ENCODE data around the gene MRPS18B. TPM values are rescaled to one million over a fixed set of nuclear protein-coding genes. Genes with fewer than 3 reads are reported as not detected.

MRPS18B gene
- total and polyA plus RNA-seq, 2 of the 13 experiments (the other 11 are each of a cell fraction or from before 2014, with no cell fraction given), result 125 to 131 TPM

DNA sequence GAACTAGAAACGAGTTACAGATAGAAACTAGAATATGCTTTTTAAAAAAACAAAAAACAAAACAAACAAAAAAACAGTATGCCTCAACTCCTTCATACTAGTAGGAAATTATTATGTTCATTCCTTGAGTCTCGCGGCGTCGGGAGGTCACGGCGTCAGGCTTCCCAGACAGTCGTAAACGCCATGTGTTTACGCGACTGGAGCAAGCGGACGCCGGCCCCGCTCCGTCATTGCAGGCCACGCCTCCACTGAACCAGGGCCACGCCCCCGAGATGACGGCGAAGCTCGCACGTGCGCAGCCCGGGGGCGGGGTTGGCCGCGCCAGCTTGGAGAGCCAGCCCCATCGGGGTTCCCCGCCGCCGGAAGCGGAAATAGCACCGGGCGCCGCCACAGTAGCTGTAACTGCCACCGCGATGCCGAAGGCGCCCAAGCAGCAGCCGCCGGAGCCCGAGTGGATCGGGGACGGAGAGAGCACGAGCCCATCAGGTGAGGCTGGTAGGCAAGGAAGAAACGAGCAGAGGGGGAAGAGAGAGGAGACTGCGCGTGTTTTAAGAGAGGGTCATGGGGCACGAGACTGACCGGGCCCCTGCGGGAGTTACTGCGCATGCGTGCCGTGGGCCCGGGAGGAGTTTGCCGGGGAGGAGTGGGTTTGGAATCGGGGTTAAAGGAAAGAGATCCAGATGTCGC, 46.4 kb upstream of the MRPS18B start, which contains the start of gene ABCF1 (continued):
- no peak for TF ChIP-seq MTA3 (CRISPR knock-in tag; IDR thresholded peaks at IDR 0.05)
- TF ChIP-seq JUNB (CRISPR knock-in tag; IDR thresholded peaks at IDR 0.05; ENCODE audit: borderline replicate concordance), result no peak
- TF ChIP-seq, protein P1, sequence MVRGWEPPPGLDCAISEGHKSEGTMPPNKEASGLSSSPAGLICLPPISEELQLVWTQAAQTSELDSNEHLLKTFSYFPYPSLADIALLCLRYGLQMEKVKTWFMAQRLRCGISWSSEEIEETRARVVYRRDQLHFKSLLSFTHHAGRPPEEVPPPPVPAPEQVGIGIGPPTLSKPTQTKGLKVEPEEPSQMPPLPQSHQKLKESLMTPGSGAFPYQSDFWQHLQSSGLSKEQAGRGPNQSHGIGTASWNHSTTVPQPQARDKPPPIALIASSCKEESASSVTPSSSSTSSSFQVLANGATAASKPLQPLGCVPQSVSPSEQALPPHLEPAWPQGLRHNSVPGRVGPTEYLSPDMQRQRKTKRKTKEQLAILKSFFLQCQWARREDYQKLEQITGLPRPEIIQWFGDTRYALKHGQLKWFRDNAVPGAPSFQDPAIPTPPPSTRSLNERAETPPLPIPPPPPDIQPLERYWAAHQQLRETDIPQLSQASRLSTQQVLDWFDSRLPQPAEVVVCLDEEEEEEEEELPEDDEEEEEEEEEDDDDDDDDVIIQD (CRISPR knock-in tag; IDR thresholded peaks at IDR 0.05; ENCODE audit: low read depth), result peak; percentile 63
- TF ChIP-seq, protein P2, sequence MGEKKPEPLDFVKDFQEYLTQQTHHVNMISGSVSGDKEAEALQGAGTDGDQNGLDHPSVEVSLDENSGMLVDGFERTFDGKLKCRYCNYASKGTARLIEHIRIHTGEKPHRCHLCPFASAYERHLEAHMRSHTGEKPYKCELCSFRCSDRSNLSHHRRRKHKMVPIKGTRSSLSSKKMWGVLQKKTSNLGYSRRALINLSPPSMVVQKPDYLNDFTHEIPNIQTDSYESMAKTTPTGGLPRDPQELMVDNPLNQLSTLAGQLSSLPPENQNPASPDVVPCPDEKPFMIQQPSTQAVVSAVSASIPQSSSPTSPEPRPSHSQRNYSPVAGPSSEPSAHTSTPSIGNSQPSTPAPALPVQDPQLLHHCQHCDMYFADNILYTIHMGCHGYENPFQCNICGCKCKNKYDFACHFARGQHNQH (CRISPR knock-in tag; IDR thresholded peaks at IDR 0.05), result peak; percentile 96
- TF ChIP-seq MIXL1 (CRISPR knock-in tag; IDR thresholded peaks at IDR 0.05), result peak; percentile 83
- peak; percentile 61 for TF ChIP-seq ZBTB21 (CRISPR knock-in tag; IDR thresholded peaks at IDR 0.05)
- TF ChIP-seq TCF7L2 (IDR thresholded peaks at IDR 0.05; ENCODE audit: low read depth, low read length), result no peak
- TF ChIP-seq FOXA3 (CRISPR knock-in tag; IDR thresholded peaks at IDR 0.05), result peak; percentile 68; the same call in 1 of the 2 replicates
- no peak for TF ChIP-seq KLF13 (CRISPR knock-in tag; IDR thresholded peaks at IDR 0.05)
- 0 out of 2 replicates have a peak, but pooled peaks have one; percentile 38 for TF ChIP-seq DNMT3B (CRISPR knock-in tag; conservative IDR thresholded peaks at IDR 0.05)
- peak; percentile 82; the same call in 1 of the 2 replicates for TF ChIP-seq NKX3-1 (CRISPR knock-in tag; IDR thresholded peaks at IDR 0.05)
- TF ChIP-seq, protein P3, sequence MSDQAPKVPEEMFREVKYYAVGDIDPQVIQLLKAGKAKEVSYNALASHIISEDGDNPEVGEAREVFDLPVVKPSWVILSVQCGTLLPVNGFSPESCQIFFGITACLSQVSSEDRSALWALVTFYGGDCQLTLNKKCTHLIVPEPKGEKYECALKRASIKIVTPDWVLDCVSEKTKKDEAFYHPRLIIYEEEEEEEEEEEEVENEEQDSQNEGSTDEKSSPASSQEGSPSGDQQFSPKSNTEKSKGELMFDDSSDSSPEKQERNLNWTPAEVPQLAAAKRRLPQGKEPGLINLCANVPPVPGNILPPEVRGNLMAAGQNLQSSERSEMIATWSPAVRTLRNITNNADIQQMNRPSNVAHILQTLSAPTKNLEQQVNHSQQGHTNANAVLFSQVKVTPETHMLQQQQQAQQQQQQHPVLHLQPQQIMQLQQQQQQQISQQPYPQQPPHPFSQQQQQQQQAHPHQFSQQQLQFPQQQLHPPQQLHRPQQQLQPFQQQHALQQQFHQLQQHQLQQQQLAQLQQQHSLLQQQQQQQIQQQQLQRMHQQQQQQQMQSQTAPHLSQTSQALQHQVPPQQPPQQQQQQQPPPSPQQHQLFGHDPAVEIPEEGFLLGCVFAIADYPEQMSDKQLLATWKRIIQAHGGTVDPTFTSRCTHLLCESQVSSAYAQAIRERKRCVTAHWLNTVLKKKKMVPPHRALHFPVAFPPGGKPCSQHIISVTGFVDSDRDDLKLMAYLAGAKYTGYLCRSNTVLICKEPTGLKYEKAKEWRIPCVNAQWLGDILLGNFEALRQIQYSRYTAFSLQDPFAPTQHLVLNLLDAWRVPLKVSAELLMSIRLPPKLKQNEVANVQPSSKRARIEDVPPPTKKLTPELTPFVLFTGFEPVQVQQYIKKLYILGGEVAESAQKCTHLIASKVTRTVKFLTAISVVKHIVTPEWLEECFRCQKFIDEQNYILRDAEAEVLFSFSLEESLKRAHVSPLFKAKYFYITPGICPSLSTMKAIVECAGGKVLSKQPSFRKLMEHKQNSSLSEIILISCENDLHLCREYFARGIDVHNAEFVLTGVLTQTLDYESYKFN (CRISPR knock-in tag; conservative IDR thresholded peaks at IDR 0.05), result peak; percentile 67
- 0 out of 2 replicates have a peak, but pooled peaks have one; percentile 34 for TF ChIP-seq ZNF3 (CRISPR knock-in tag; IDR thresholded peaks at IDR 0.05)
- 0 out of 2 replicates have a peak, but pooled peaks have one; percentile 29 for TF ChIP-seq SOX13 (IDR thresholded peaks at IDR 0.05)
- TF ChIP-seq SOX13 (CRISPR knock-in tag; conservative IDR thresholded peaks at IDR 0.05 in 1 of 2, IDR thresholded peaks at IDR 0.05 in 1 of 2), result peak in 1 of 2 experiments; percentile 80; a peak in 2 of 4 replicates
- TF ChIP-seq ZFP1 (CRISPR knock-in tag; IDR thresholded peaks at IDR 0.05), result peak; percentile 79; the same call in 1 of the 2 replicates
- TF ChIP-seq ZNF335 (CRISPR knock-in tag; IDR thresholded peaks at IDR 0.05), result peak; percentile 92
- TF ChIP-seq CCDC6 (CRISPR knock-in tag; IDR thresholded peaks at IDR 0.05), result peak; percentile 86; the same call in 1 of the 2 replicates
- peak; percentile 42 for TF ChIP-seq CBX1 (IDR thresholded peaks at IDR 0.05; ENCODE audit: low read depth)
- TF ChIP-seq SALL2 (CRISPR knock-in tag; IDR thresholded peaks at IDR 0.05), result peak; percentile 90
- TF ChIP-seq FOXK2 (IDR thresholded peaks at IDR 0.05), result peak; percentile 85
- peak; percentile 57; the same call in 1 of the 2 replicates for TF ChIP-seq MTA1 (CRISPR knock-in tag; IDR thresholded peaks at IDR 0.05; ENCODE audit: borderline replicate concordance)
- TF ChIP-seq, protein P4, sequence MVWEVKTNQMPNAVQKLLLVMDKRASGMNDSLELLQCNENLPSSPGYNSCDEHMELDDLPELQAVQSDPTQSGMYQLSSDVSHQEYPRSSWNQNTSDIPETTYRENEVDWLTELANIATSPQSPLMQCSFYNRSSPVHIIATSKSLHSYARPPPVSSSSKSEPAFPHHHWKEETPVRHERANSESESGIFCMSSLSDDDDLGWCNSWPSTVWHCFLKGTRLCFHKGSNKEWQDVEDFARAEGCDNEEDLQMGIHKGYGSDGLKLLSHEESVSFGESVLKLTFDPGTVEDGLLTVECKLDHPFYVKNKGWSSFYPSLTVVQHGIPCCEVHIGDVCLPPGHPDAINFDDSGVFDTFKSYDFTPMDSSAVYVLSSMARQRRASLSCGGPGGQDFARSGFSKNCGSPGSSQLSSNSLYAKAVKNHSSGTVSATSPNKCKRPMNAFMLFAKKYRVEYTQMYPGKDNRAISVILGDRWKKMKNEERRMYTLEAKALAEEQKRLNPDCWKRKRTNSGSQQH (CRISPR knock-in tag; IDR thresholded peaks at IDR 0.05; ENCODE audit: low read depth), result peak; percentile 96
- TF ChIP-seq ELF3 (CRISPR knock-in tag; IDR thresholded peaks at IDR 0.05), result peak; percentile 99
- no peak; the same call in 1 of the 2 replicates for TF ChIP-seq REXO4 (CRISPR knock-in tag; IDR thresholded peaks at IDR 0.05; ENCODE audit: borderline replicate concordance)

All from HepG2 (cell line).